Measurements from ENCODE around the gene ACTL8. TPM values are rescaled to one million over a fixed set of nuclear protein-coding genes. Genes with fewer than 3 reads are reported as not detected.

The ACTL8 gene
- total RNA-seq, 3 donors from 2014 or later (not counting 1 experiment from before 2014, with no cell fraction given) = not detected

- Mint-ChIP-seq H3K36me3 (no peaks in the 10 kb centered on the region), H3K27ac (no peak overlapping the region)
Observed at GRCh38 chr1:17837233-17838030, 82.3 kb downstream of the ACTL8 start.

DNA sequence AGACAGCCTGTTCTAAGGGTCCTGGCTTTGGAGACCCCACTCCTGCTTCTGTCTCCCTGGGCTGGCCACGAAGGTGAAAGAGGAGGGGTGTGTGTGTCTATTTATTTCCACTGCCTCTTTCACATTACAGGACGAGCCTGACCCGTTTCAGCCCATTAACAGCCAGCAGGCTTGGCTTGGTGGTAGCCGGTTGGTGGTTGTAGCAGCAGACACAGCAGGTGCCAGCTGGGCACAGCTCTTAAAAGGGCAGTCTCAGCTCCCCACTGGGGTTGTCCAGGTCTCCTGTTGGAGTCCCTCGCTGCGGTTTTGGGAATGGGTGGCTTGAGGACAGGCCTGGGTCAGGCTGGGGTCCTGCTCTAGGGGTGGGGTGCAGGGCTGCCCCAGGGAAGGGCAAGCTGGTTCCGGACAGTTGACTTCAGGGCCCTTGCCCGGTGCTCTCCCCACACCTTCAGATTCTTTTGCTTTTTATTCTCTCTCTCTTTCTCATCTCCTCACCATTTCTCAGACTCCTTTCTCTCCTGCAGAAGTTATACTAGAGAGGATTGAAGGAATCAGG lies 84.6 kb downstream of the ACTL8 start:
- Histone ChIP-seq H3K36me3 (ENCODE audit: control insufficient read depth, insufficient read depth, low read length) (no peaks in the 10 kb centered on the region), H3K27me3 (ENCODE audit: control insufficient read depth, insufficient read depth, low read length) (no peaks in the 10 kb centered on the region), H3K9me3 (ENCODE audit: control insufficient read depth, insufficient read depth, low read length) (no peaks in the 10 kb centered on the region), H3K4me1 (ENCODE audit: control insufficient read depth, insufficient read depth, low read length) (no peaks in the 10 kb centered on the region), H3K4me3 (ENCODE audit: low read length) (no peak overlapping the region), H3K27ac (ENCODE audit: low read length) (no peak overlapping the region)
- H3K9me3 Mint-ChIP-seq = no peaks in the 10 kb centered on the region
- H3K27ac Mint-ChIP-seq = no peak overlapping the region
- H3K4me1 Mint-ChIP-seq = no peaks in the 10 kb centered on the region
- no peaks in the 10 kb centered on the region for H3K36me3 Mint-ChIP-seq
- 78% methylated on average over 8 of the region's 8 CpGs for WGBS (ENCODE audit: insufficient coverage)
- no peak overlapping the region for H3K4me3 Mint-ChIP-seq
- TF ChIP-seq, protein P1, sequence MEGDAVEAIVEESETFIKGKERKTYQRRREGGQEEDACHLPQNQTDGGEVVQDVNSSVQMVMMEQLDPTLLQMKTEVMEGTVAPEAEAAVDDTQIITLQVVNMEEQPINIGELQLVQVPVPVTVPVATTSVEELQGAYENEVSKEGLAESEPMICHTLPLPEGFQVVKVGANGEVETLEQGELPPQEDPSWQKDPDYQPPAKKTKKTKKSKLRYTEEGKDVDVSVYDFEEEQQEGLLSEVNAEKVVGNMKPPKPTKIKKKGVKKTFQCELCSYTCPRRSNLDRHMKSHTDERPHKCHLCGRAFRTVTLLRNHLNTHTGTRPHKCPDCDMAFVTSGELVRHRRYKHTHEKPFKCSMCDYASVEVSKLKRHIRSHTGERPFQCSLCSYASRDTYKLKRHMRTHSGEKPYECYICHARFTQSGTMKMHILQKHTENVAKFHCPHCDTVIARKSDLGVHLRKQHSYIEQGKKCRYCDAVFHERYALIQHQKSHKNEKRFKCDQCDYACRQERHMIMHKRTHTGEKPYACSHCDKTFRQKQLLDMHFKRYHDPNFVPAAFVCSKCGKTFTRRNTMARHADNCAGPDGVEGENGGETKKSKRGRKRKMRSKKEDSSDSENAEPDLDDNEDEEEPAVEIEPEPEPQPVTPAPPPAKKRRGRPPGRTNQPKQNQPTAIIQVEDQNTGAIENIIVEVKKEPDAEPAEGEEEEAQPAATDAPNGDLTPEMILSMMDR (IDR thresholded peaks at IDR 0.05) = no peak
- peaks cover 3 to 5% of the 10 kb centered on the region in 2 donors for H3K27me3 Mint-ChIP-seq (ENCODE audit: low read depth in 2 of 2)
- DNase-seq (no peak), ATAC-seq (no peak)
- intact Hi-C loops (cut with micrococcal nuclease) = no loop called here

More at GRCh38 chr1:17837233-17838030, 82.3 kb downstream of the ACTL8 start:
- Histone ChIP-seq H3K27ac (ENCODE audit: low read length) (no peak overlapping the region), H3K4me3 (ENCODE audit: low read length) (no peak overlapping the region), H3K36me3 (ENCODE audit: control insufficient read depth, insufficient read depth, low read length) (no peaks in the 10 kb centered on the region), H3K9me3 (ENCODE audit: control insufficient read depth, insufficient read depth, low read length) (no peaks in the 10 kb centered on the region), H3K27me3 (ENCODE audit: control insufficient read depth, insufficient read depth, low read length) (no peaks in the 10 kb centered on the region), H3K4me1 (ENCODE audit: control insufficient read depth, insufficient read depth, low read length) (no peaks in the 10 kb centered on the region)
- TF ChIP-seq, protein P1 (IDR thresholded peaks at IDR 0.05) = no peak
- Mint-ChIP-seq H3K4me3 (no peak overlapping the region), H3K9me3 (no peaks in the 10 kb centered on the region), H3K27me3 (ENCODE audit: low read depth in 2 of 2) (peaks cover 0 to 10% of the 10 kb centered on the region in 2 donors), H3K4me1 (no peaks in the 10 kb centered on the region)
- WGBS (ENCODE audit: insufficient coverage) = 65% methylated on average over 7 of the region's 12 CpGs
- intact Hi-C loops (cut with micrococcal nuclease) = no loop called here
- ATAC-seq = no peak
- DNase-seq = no peak

- WGBS (ENCODE audit: insufficient coverage) = 0% methylated on average over 1 of the region's 2 CpGs
- no peak for ATAC-seq
- no peaks in the 10 kb centered on the region for H3K9me3 Mint-ChIP-seq
- Histone ChIP-seq H3K27ac (ENCODE audit: low read length) (no peak overlapping the region), H3K36me3 (ENCODE audit: control insufficient read depth, insufficient read depth, low read length) (no peaks in the 10 kb centered on the region), H3K4me3 (ENCODE audit: low read length) (no peak overlapping the region), H3K27me3 (ENCODE audit: control insufficient read depth, insufficient read depth, low read length) (no peaks in the 10 kb centered on the region), H3K4me1 (ENCODE audit: control insufficient read depth, insufficient read depth, low read length) (no peaks in the 10 kb centered on the region), H3K9me3 (ENCODE audit: control insufficient read depth, insufficient read depth, low read length) (no peaks in the 10 kb centered on the region)
- intact Hi-C loops (cut with micrococcal nuclease) = no loop called here
- H3K27ac Mint-ChIP-seq = no peak overlapping the region
- TF ChIP-seq, protein P1 (IDR thresholded peaks at IDR 0.05) = no peak
- H3K4me3 Mint-ChIP-seq = no peak overlapping the region
- H3K27me3 Mint-ChIP-seq (ENCODE audit: low read depth in 2 of 2) = peaks cover 0 to 3% of the 10 kb centered on the region in 2 donors
- DNase-seq = no peak
- no peaks in the 10 kb centered on the region for H3K36me3 Mint-ChIP-seq
- no peaks in the 10 kb centered on the region for H3K4me1 Mint-ChIP-seq
Observed at GRCh38 chr1:17841944-17842343, 86.8 kb downstream of the ACTL8 start.
